Testis (tissue), 3 donors: ENCODE data around the gene KRTAP4-2. TPM values are rescaled to one million over a fixed set of nuclear protein-coding genes. Genes with fewer than 3 reads are reported as not detected.

ENCODE experiments used
- DNase-seq: peaks from one replicate; pipeline ENCODE4 v3.0.0-alpha.2; 2019
- H3K27ac ChIP-seq, 2 donors: fragments of 200-600 bp; sonication (generic); one replicate each; pipeline ENCODE4 v1.5.1; 2019
- H3K27me3 ChIP-seq: fragments of 200-600 bp; sonication (generic); one replicate; pipeline ENCODE4 v1.5.1; 2019
- H3K36me3 ChIP-seq: fragments of 200-600 bp; sonication (generic); one replicate; pipeline ENCODE4 v1.5.1; 2017; ENCODE audit warnings: low read depth; ENCODE audit errors: missing control alignments
- H3K4me1 ChIP-seq: fragments of 200-600 bp; sonication (generic); one replicate; pipeline ENCODE4 v1.5.1; 2019
- H3K4me3 ChIP-seq, 2 donors: fragments of 200-600 bp; sonication (generic); one replicate each; pipeline ENCODE4 v1.5.1; 2017 to 2019
- H3K9me3 ChIP-seq: fragments of 200-600 bp; sonication (generic); one replicate; pipeline ENCODE4 v1.5.1; 2017
- POLR2A ChIP-seq: fragments of 450-650 bp; IDR thresholded peaks from one replicate; pipeline ENCODE4 v1.6.1; 2017; ENCODE audit warnings: antibody characterized with exemption, mild to moderate bottlenecking, moderate library complexity
- WGBS, 2 donors: methylation state at CpG; one replicate each; pipeline ENCODE4 v1.1.5; 2018; 5-methylcytosine and 5-hydroxymethylcytosine counted together
- intact Hi-C: fragments of 100-400 bp; cut with DNase I; formaldehyde crosslinking; loops from one replicate; pipeline ENCODE4 v1.15.1; 2023; ENCODE audit warnings: low total_unique reads
- polyA plus RNA-seq: library from polyadenylated mRNA; stranded (reverse); fragments of 350-450 nt; fragmentation: Illumina TruSeq; extraction: RNeasy Lipid Tissue Mini Kit (QIAGEN cat#74804); gene quantifications from one replicate; pipeline ENCODE4 v1.2.3, GENCODE V29; 2014; ENCODE audit warnings: low read depth, low replicate concordance; ENCODE audit not compliant: insufficient read depth
- total RNA-seq, 2 donors: library from RNA; depleted of rRNA; stranded (reverse); fragments of >200 nt; gene quantifications; one replicate each; pipeline ENCODE4 v1.2.3, GENCODE V29; 2016
- TF ChIP-seq, protein P1 (sequence below), 3 experiments: fragments of 450-650 bp in 2 of 3; fragments of 200-600 bp in 1 of 3; sonication (generic) in 1 of 3; IDR thresholded peaks; one replicate each; pipeline ENCODE4 v1.5.1; 2016 to 2019; ENCODE audit warnings: antibody characterized with exemption in 3 of 3, mild to moderate bottlenecking in 2 of 3, moderate library complexity in 1 of 3

The KRTAP4-2 gene
- total and polyA plus RNA-seq, 3 donors from 2014 or later = not detected

DNA sequence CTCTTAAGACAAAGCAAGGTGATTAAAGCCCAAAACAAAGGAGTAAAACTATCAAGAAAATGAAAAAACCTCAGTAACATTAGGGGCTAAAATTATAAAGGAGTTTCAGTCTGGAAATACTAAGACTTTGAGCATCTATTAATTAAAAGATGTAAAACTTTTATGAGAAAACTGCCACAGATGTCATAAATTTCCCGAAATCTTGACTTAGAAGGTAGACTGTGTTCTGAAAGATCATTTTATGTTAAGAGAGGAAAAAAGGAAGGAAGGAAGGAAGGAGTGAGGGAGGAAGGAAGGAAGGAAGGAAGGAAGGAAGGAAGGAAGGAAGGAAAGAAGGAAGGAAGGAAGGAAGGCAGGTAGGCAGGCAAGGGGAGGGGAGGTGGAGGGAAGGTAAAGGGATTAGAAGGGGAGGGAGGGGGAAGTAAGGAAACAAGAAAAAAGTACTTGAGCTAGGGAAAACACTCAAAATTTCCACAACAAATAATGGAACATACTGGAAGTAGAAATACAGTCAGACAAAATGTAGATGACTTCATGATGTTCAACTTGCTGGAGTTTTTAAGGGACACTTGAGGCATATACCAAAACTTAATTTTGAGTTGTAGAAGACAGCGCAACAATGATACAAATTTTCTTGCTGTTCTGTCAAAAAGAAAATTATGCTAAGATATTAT is 30.4 kb downstream of the KRTAP4-2 start:
- no peak for TF ChIP-seq POLR2A
- TF ChIP-seq, protein P1, sequence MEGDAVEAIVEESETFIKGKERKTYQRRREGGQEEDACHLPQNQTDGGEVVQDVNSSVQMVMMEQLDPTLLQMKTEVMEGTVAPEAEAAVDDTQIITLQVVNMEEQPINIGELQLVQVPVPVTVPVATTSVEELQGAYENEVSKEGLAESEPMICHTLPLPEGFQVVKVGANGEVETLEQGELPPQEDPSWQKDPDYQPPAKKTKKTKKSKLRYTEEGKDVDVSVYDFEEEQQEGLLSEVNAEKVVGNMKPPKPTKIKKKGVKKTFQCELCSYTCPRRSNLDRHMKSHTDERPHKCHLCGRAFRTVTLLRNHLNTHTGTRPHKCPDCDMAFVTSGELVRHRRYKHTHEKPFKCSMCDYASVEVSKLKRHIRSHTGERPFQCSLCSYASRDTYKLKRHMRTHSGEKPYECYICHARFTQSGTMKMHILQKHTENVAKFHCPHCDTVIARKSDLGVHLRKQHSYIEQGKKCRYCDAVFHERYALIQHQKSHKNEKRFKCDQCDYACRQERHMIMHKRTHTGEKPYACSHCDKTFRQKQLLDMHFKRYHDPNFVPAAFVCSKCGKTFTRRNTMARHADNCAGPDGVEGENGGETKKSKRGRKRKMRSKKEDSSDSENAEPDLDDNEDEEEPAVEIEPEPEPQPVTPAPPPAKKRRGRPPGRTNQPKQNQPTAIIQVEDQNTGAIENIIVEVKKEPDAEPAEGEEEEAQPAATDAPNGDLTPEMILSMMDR (IDR thresholded peaks at IDR 0.05) = no peak
- WGBS, 2 donors = 93% methylated on average over 2 of the region's 2 CpGs
- Histone ChIP-seq H3K9me3 (no peaks in the 10 kb centered on the region), H3K27ac (no peak overlapping the region), H3K27me3 (no peaks in the 10 kb centered on the region), H3K4me1 (no peaks in the 10 kb centered on the region), H3K4me3 (no peak overlapping the region), H3K36me3 (no peaks in the 10 kb centered on the region)
- DNase-seq = no peak
- intact Hi-C loops = no loop called here

DNA sequence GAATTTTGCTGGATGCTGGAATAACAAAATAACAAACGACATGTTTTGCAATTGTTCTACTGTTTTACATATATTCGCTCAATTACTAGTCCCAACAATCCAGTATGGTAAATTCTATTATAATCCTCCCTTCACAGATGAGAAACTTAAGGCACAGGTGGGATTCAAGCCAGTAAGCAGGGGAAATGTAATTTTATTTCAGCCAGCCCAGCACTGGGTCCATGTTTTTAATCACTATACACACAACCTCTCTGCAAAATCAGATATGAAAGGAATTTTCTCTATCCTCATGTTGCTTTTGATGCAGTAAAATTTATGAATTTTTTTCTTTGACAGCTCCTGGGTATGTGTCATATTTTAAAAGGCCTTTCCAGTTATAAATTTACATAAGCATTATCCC is 32.8 kb downstream of the KRTAP4-2 start:
- Histone ChIP-seq H3K4me3 (no peak overlapping the region), H3K4me1 (no peaks in the 10 kb centered on the region), H3K27me3 (no peaks in the 10 kb centered on the region), H3K27ac (no peak overlapping the region), H3K36me3 (no peaks in the 10 kb centered on the region), H3K9me3 (no peaks in the 10 kb centered on the region)
- no peak for DNase-seq
- intact Hi-C loops = no loop called here
- TF ChIP-seq, protein P1 (IDR thresholded peaks at IDR 0.05) = no peak
- TF ChIP-seq POLR2A = no peak
- 89 to 90% methylated on average over 2 of the region's 2 CpGs for WGBS, 2 donors

DNA sequence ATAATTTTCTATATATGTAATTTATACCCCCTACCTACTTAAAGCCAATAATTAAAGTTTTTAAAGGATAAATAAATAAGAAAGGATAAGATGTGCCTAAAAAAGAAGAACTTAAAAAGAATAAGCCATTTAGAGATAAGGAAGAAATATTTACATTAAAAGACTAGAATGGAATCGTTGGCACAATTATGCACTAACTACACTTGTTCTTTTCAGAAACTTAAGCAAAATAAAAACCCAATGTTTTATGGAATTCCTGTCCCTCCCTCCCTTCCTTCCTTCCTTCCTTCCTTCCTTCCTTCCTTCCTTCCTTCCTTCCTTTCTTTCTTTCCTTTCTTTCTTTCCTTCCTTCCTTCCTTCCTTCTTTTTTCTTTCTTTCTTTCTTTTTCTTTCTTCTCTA is 33.2 kb downstream of the KRTAP4-2 start:
- Histone ChIP-seq H3K9me3 (no peaks in the 10 kb centered on the region), H3K27ac (no peak overlapping the region), H3K4me3 (no peak overlapping the region), H3K27me3 (no peaks in the 10 kb centered on the region), H3K36me3 (no peaks in the 10 kb centered on the region), H3K4me1 (no peaks in the 10 kb centered on the region)
- intact Hi-C loops = no loop called here
- DNase-seq = no peak
- 84 to 93% methylated on average over 1 of the region's 1 CpG for whole genome bisulfite sequencing, 2 donors
- TF ChIP-seq, protein P1 (IDR thresholded peaks at IDR 0.05) = no peak
- no peak for TF ChIP-seq POLR2A

DNA sequence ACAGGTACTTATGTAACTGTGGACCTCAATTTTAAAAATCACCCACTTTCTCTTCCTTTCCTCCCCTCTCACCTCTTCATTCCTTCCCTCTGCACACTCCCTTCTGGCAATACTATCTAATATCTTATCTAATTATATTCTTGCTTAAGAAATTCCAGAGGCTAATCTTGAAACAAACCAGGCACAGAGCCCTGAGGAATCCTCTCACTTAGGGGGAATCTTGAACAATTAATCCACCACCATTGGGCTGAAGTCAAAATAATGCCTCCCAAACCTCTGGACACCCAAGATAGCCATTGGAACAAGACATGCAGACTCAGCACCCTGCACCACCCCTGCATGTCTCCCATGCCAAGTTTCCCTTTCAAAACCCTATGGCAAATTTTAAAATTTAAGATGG is 36.7 kb downstream of the KRTAP4-2 start:
- intact Hi-C loops = no loop called here

More for the DNA sequence above, 36.7 kb downstream of the KRTAP4-2 start:
- TF ChIP-seq, protein P1 (IDR thresholded peaks at IDR 0.05) = no peak
- DNase-seq = no peak
- Histone ChIP-seq H3K4me3 (no peak overlapping the region), H3K27ac (no peak overlapping the region), H3K9me3 (no peaks in the 10 kb centered on the region), H3K27me3 (no peaks in the 10 kb centered on the region), H3K4me1 (no peaks in the 10 kb centered on the region), H3K36me3 (no peaks in the 10 kb centered on the region)
